ENCODE measurements around the gene GTF3C5.
"Not testable (repeated sequence)": the region's sequence is repeated elsewhere in the genome, so short reads cannot be mapped to it uniquely, and the experiment has no call there.

The GTF3C5 gene

DNA sequence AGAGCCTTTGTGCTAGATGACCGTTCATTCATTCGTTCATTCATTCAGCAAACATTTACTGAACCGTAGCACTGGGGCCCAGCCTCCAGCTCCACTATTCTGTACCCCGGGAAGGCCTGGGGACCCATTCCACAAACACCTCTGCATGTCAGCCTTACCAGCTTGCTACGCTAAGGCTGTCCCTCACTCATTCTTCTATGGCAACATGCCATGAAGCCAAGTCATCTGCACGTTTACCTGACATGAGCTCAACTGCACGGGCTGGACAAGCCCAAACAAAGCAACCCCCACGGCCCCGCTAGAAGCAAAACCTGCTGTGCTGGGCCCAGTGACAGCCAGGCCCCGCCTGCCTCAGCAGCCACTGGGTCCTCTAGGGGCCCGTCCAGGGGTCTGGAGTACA, 37.0 kb downstream of the GTF3C5 start:
- no peaks in the 10 kb centered on the region for H3K9me2 ChIP-seq (replicated peaks; ENCODE audit: insufficient read depth, low read length)
- no peak overlapping the region for H3K9ac ChIP-seq (ENCODE audit: low read length)
- H4K20me1 ChIP-seq (ENCODE audit: low read depth, low read length) = no peaks in the 10 kb centered on the region
- H3K27ac ChIP-seq (ENCODE audit: low read depth, low read length) = no peak overlapping the region
- H3K27me3 ChIP-seq (ENCODE audit: low read length) = no peaks in the 10 kb centered on the region
- no peak overlapping the region for H3K4me3 ChIP-seq (ENCODE audit: insufficient read depth, low read length, poor library complexity, severe bottlenecking)
- no peaks in the 10 kb centered on the region for H3K9me3 ChIP-seq (ENCODE audit: insufficient read depth, low read length)
- H2AFZ ChIP-seq (ENCODE audit: low read depth, low read length, severe bottlenecking) = no peak overlapping the region
- H3K36me3 ChIP-seq (ENCODE audit: low read length) = no peaks in the 10 kb centered on the region
- no peak for TF ChIP-seq EZH2phosphoT487 (conservative IDR thresholded peaks at IDR 0.05; ENCODE audit: low read length)
- TF ChIP-seq, protein P1, sequence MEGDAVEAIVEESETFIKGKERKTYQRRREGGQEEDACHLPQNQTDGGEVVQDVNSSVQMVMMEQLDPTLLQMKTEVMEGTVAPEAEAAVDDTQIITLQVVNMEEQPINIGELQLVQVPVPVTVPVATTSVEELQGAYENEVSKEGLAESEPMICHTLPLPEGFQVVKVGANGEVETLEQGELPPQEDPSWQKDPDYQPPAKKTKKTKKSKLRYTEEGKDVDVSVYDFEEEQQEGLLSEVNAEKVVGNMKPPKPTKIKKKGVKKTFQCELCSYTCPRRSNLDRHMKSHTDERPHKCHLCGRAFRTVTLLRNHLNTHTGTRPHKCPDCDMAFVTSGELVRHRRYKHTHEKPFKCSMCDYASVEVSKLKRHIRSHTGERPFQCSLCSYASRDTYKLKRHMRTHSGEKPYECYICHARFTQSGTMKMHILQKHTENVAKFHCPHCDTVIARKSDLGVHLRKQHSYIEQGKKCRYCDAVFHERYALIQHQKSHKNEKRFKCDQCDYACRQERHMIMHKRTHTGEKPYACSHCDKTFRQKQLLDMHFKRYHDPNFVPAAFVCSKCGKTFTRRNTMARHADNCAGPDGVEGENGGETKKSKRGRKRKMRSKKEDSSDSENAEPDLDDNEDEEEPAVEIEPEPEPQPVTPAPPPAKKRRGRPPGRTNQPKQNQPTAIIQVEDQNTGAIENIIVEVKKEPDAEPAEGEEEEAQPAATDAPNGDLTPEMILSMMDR (IDR thresholded peaks at IDR 0.05; ENCODE audit: insufficient read depth, low read length, poor library complexity, severe bottlenecking) = no peak
- no peaks in the 10 kb centered on the region for H3K79me2 ChIP-seq (ENCODE audit: insufficient read depth, low read length)
- no peaks in the 10 kb centered on the region for H3F3A ChIP-seq (ENCODE audit: insufficient read depth)
- no peak overlapping the region for H3K4me2 ChIP-seq (ENCODE audit: low read depth, low read length, poor library complexity, severe bottlenecking)

DNA sequence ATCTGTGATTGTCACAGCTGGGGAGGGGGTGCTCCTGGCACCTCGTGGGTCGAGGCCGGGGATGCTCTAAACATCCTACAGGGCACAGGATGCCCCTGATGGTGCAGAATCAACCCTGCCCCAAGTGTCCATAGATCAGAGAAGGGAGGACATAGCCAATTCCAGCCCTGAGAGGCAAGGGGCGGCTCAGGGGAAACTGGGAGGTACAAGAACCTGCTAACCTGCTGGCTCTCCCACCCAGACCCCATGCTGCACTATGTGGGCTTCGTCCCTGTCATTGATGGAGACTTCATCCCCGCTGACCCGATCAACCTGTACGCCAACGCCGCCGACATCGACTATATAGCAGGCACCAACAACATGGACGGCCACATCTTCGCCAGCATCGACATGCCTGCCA, 37.6 kb downstream of the GTF3C5 start:
- not testable (repeated sequence) for H3K9me3 ChIP-seq (ENCODE audit: insufficient read depth, low read length); H3K9me2 ChIP-seq (replicated peaks; ENCODE audit: insufficient read depth, low read length); H2AFZ ChIP-seq (ENCODE audit: low read depth, low read length, severe bottlenecking); H3K36me3 ChIP-seq (ENCODE audit: low read length); H3K79me2 ChIP-seq (ENCODE audit: insufficient read depth, low read length); H3K9ac ChIP-seq (ENCODE audit: low read length); H3K4me3 ChIP-seq (ENCODE audit: insufficient read depth, low read length, poor library complexity, severe bottlenecking); H3K27ac ChIP-seq (ENCODE audit: low read depth, low read length); H3F3A ChIP-seq (ENCODE audit: insufficient read depth); H3K4me2 ChIP-seq (ENCODE audit: low read depth, low read length, poor library complexity, severe bottlenecking); H3K27me3 ChIP-seq (ENCODE audit: low read length); H4K20me1 ChIP-seq (ENCODE audit: low read depth, low read length)

DNA sequence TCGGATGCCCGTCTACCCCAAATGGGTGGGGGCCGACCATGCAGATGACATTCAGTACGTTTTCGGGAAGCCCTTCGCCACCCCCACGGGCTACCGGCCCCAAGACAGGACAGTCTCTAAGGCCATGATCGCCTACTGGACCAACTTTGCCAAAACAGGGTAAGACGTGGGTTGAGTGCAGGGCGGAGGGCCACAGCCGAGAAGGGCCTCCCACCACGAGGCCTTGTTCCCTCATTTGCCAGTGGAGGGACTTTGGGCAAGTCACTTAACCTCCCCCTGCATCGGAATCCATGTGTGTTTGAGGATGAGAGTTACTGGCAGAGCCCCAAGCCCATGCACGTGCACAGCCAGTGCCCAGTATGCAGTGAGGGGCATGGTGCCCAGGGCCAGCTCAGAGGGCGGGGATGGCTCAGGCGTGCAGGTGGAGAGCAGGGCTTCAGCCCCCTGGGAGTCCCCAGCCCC, 39.7 kb downstream of the GTF3C5 start:
- not testable (repeated sequence) for H3K9ac ChIP-seq (ENCODE audit: low read length); H3K79me2 ChIP-seq (ENCODE audit: insufficient read depth, low read length); H3K9me2 ChIP-seq (replicated peaks; ENCODE audit: insufficient read depth, low read length); H3F3A ChIP-seq (ENCODE audit: insufficient read depth); H3K27me3 ChIP-seq (ENCODE audit: low read length); H4K20me1 ChIP-seq (ENCODE audit: low read depth, low read length); H3K27ac ChIP-seq (ENCODE audit: low read depth, low read length); H3K4me2 ChIP-seq (ENCODE audit: low read depth, low read length, poor library complexity, severe bottlenecking); H3K4me3 ChIP-seq (ENCODE audit: insufficient read depth, low read length, poor library complexity, severe bottlenecking); H3K9me3 ChIP-seq (ENCODE audit: insufficient read depth, low read length); H2AFZ ChIP-seq (ENCODE audit: low read depth, low read length, severe bottlenecking); H3K36me3 ChIP-seq (ENCODE audit: low read length)

DNA sequence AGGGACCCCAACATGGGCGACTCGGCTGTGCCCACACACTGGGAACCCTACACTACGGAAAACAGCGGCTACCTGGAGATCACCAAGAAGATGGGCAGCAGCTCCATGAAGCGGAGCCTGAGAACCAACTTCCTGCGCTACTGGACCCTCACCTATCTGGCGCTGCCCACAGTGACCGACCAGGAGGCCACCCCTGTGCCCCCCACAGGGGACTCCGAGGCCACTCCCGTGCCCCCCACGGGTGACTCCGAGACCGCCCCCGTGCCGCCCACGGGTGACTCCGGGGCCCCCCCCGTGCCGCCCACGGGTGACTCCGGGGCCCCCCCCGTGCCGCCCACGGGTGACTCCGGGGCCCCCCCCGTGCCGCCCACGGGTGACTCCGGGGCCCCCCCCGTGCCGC, 40.2 kb downstream of the GTF3C5 start:
- not testable (repeated sequence) for H3K27ac ChIP-seq (ENCODE audit: low read depth, low read length); H3K9me3 ChIP-seq (ENCODE audit: insufficient read depth, low read length); H2AFZ ChIP-seq (ENCODE audit: low read depth, low read length, severe bottlenecking); H3F3A ChIP-seq (ENCODE audit: insufficient read depth); H3K79me2 ChIP-seq (ENCODE audit: insufficient read depth, low read length); H4K20me1 ChIP-seq (ENCODE audit: low read depth, low read length); H3K9me2 ChIP-seq (replicated peaks; ENCODE audit: insufficient read depth, low read length); H3K9ac ChIP-seq (ENCODE audit: low read length); H3K4me3 ChIP-seq (ENCODE audit: insufficient read depth, low read length, poor library complexity, severe bottlenecking); H3K4me2 ChIP-seq (ENCODE audit: low read depth, low read length, poor library complexity, severe bottlenecking); H3K36me3 ChIP-seq (ENCODE audit: low read length); H3K27me3 ChIP-seq (ENCODE audit: low read length)

DNA sequence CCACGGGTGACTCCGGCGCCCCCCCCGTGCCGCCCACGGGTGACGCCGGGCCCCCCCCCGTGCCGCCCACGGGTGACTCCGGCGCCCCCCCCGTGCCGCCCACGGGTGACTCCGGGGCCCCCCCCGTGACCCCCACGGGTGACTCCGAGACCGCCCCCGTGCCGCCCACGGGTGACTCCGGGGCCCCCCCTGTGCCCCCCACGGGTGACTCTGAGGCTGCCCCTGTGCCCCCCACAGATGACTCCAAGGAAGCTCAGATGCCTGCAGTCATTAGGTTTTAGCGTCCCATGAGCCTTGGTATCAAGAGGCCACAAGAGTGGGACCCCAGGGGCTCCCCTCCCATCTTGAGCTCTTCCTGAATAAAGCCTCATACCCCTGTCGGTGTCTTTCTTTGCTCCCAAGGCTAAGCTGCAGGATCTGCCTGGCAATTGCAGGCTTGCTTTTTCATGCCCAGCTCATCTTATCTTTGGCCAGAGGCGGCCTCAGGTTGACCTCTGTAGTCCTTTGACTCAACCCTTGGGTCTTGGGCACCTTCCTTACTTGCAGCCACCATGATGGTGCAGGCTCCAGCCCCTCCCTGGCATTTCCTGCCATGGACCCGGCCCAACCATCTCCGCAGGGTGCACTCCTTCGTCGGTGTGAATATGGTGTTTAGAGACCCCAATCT, 40.8 kb downstream of the GTF3C5 start:
- no peaks in the 10 kb centered on the region for H3F3A ChIP-seq (ENCODE audit: insufficient read depth)
- H3K9ac ChIP-seq (ENCODE audit: low read length) = no peak overlapping the region
- H3K27me3 ChIP-seq (ENCODE audit: low read length) = no peaks in the 10 kb centered on the region
- no peaks in the 10 kb centered on the region for H4K20me1 ChIP-seq (ENCODE audit: low read depth, low read length)
- H3K36me3 ChIP-seq (ENCODE audit: low read length) = no peaks in the 10 kb centered on the region
- no peak overlapping the region for H3K4me2 ChIP-seq (ENCODE audit: low read depth, low read length, poor library complexity, severe bottlenecking)
- H3K27ac ChIP-seq (ENCODE audit: low read depth, low read length) = no peak overlapping the region
- H3K4me3 ChIP-seq (ENCODE audit: insufficient read depth, low read length, poor library complexity, severe bottlenecking) = no peak overlapping the region
- TF ChIP-seq, protein P1 (IDR thresholded peaks at IDR 0.05; ENCODE audit: insufficient read depth, low read length, poor library complexity, severe bottlenecking) = no peak
- no peak for TF ChIP-seq EZH2phosphoT487 (conservative IDR thresholded peaks at IDR 0.05; ENCODE audit: low read length)
- no peaks in the 10 kb centered on the region for H3K9me2 ChIP-seq (replicated peaks; ENCODE audit: insufficient read depth, low read length)
- H2AFZ ChIP-seq (ENCODE audit: low read depth, low read length, severe bottlenecking) = no peak overlapping the region
- H3K9me3 ChIP-seq (ENCODE audit: insufficient read depth, low read length) = no peaks in the 10 kb centered on the region
- no peaks in the 10 kb centered on the region for H3K79me2 ChIP-seq (ENCODE audit: insufficient read depth, low read length)

DNA sequence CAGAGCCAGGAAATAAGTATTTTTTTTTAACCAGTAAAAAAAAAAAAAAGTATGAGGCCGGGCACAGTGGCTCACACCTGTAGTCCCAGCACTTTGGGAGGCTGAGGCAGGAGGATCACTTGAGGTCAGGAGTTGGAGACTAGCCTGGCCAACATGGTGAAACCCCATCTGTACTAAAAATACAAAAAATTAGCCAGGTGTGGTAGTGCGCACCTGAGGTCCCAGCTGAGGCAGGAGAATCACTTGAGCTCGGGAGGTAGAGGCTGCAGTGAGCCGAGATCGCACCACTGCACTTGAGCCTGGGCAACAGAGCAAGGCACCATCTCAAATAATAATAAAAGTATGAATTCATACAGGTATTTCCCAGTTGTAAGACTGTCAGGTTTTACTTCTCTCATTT, 41.4 kb downstream of the GTF3C5 start:
- not testable (repeated sequence) for H3K9ac ChIP-seq (ENCODE audit: low read length); H3K4me3 ChIP-seq (ENCODE audit: insufficient read depth, low read length, poor library complexity, severe bottlenecking); H3K27me3 ChIP-seq (ENCODE audit: low read length); H3F3A ChIP-seq (ENCODE audit: insufficient read depth); H3K36me3 ChIP-seq (ENCODE audit: low read length); H4K20me1 ChIP-seq (ENCODE audit: low read depth, low read length); H3K4me2 ChIP-seq (ENCODE audit: low read depth, low read length, poor library complexity, severe bottlenecking); H2AFZ ChIP-seq (ENCODE audit: low read depth, low read length, severe bottlenecking); H3K27ac ChIP-seq (ENCODE audit: low read depth, low read length); H3K9me3 ChIP-seq (ENCODE audit: insufficient read depth, low read length); H3K9me2 ChIP-seq (replicated peaks; ENCODE audit: insufficient read depth, low read length); H3K79me2 ChIP-seq (ENCODE audit: insufficient read depth, low read length)

All from SU-DHL-6 (cell line).